Testis (tissue), 3 donors: ENCODE data around the gene POGLUT2. TPM values are rescaled to one million over a fixed set of nuclear protein-coding genes. Genes with fewer than 3 reads are reported as not detected.
A peak's percentile ranks its signal among the peaks of the same experiment; 100 is the strongest.

Source experiments
- DNase-seq: peaks from one replicate; pipeline ENCODE4 v3.0.0-alpha.2; 2019
- H3K27ac ChIP-seq, 2 donors: fragments of 200-600 bp; sonication (generic); one replicate each; pipeline ENCODE4 v1.5.1; 2019
- H3K27me3 ChIP-seq: fragments of 200-600 bp; sonication (generic); one replicate; pipeline ENCODE4 v1.5.1; 2019
- H3K36me3 ChIP-seq: fragments of 200-600 bp; sonication (generic); one replicate; pipeline ENCODE4 v1.5.1; 2017; ENCODE audit warnings: low read depth; ENCODE audit errors: missing control alignments
- H3K4me1 ChIP-seq: fragments of 200-600 bp; sonication (generic); one replicate; pipeline ENCODE4 v1.5.1; 2019
- H3K4me3 ChIP-seq, 2 donors: fragments of 200-600 bp; sonication (generic); one replicate each; pipeline ENCODE4 v1.5.1; 2017 to 2019
- H3K9me3 ChIP-seq: fragments of 200-600 bp; sonication (generic); one replicate; pipeline ENCODE4 v1.5.1; 2017
- CTCF ChIP-seq, 3 experiments: fragments of 450-650 bp in 2 of 3; fragments of 200-600 bp in 1 of 3; sonication (generic) in 1 of 3; IDR thresholded peaks; one replicate each; pipeline ENCODE4 v1.5.1; 2016 to 2019; ENCODE audit warnings: antibody characterized with exemption in 3 of 3, mild to moderate bottlenecking in 2 of 3, moderate library complexity in 1 of 3
- POLR2A ChIP-seq: fragments of 450-650 bp; IDR thresholded peaks from one replicate; pipeline ENCODE4 v1.6.1; 2017; ENCODE audit warnings: antibody characterized with exemption, mild to moderate bottlenecking, moderate library complexity
- WGBS, 2 donors: methylation state at CpG; one replicate each; pipeline ENCODE4 v1.1.5; 2018; 5-methylcytosine and 5-hydroxymethylcytosine counted together
- intact Hi-C: fragments of 100-400 bp; cut with DNase I; formaldehyde crosslinking; loops from one replicate; pipeline ENCODE4 v1.15.1; 2023; ENCODE audit warnings: low total_unique reads
- polyA plus RNA-seq: library from polyadenylated mRNA; stranded (reverse); fragments of 350-450 nt; fragmentation: Illumina TruSeq; extraction: RNeasy Lipid Tissue Mini Kit (QIAGEN cat#74804); gene quantifications from one replicate; pipeline ENCODE4 v1.2.3, GENCODE V29; 2014; ENCODE audit warnings: low read depth, low replicate concordance; ENCODE audit not compliant: insufficient read depth
- total RNA-seq, 2 donors: library from RNA; depleted of rRNA; stranded (reverse); fragments of >200 nt; gene quantifications; one replicate each; pipeline ENCODE4 v1.2.3, GENCODE V29; 2016

Gene POGLUT2
- total and polyA plus RNA-seq, 3 donors from 2014 or later = 2.5 to 4.1 (median 3.9) TPM

DNA sequence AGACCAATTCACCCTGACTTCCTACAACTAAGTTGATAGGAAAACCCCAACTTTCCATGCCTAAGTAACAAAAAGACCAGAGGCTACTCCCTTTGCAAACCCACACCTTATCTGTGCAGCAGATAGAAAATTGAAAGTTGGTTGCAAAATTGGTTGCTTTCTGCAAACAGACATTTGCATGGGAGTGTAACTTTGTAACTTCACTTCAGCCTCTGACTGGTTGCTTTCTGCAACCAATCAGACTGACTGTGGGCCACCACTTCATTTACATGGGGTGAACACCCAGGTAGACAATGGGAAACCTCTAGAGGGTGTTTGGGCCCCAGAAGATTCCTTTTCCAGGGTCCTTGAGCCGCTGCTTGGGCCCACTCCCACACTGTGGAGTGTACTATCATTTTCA lies 35.0 kb downstream of the POGLUT2 start:
- 63 to 93% methylated on average over 1 of the region's 1 CpG for WGBS, 2 donors
- peak; percentile 54 for DNase-seq
- peaks cover 11% of the 10 kb centered on the region for H3K4me1 ChIP-seq
- H3K36me3 ChIP-seq = no peaks in the 10 kb centered on the region
- no peaks in the 10 kb centered on the region for H3K9me3 ChIP-seq
- TF ChIP-seq CTCF (IDR thresholded peaks at IDR 0.05) (no peak), POLR2A (no peak)
- H3K4me3 ChIP-seq = no peak overlapping the region
- intact Hi-C loops = no loop called here
- peak overlapping the region; percentile 25 to 63 for H3K27ac ChIP-seq
- no peaks in the 10 kb centered on the region for H3K27me3 ChIP-seq

GRCh38 chr13:102761071-102761470 lies 37.7 kb downstream of the POGLUT2 start:
- Histone ChIP-seq H3K27ac (no peak overlapping the region), H3K27me3 (no peaks in the 10 kb centered on the region), H3K9me3 (no peaks in the 10 kb centered on the region), H3K36me3 (no peaks in the 10 kb centered on the region), H3K4me3 (no peak overlapping the region), H3K4me1 (peaks cover 11% of the 10 kb centered on the region)
- 66 to 75% methylated on average over 1 of the region's 1 CpG for WGBS, 2 donors
- TF ChIP-seq CTCF (IDR thresholded peaks at IDR 0.05) (no peak), POLR2A (no peak)
- intact Hi-C loops = no loop called here
- DNase-seq = no peak

DNA sequence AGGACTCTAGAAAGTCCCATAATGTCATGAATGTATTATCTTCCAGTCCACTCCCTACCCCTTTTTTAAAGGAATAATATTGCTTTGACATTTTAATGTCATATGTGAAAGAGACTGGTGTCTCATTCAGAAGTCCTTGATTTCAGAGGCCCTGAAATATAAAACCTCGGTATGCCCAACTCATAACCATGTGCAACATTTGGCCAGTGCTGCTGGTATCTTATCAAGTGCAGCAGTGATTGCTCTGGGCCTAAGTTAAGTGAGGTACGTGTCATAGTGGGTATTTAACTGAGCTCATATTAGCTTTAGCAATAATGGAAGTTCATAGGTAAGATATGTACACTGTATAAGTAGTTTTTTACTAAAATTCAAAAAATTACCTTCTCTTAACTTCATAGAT lies 39.9 kb downstream of the POGLUT2 start:
- Histone ChIP-seq H3K27ac (no peak overlapping the region), H3K4me1 (peaks cover 6% of the 10 kb centered on the region), H3K9me3 (no peaks in the 10 kb centered on the region), H3K36me3 (no peaks in the 10 kb centered on the region), H3K27me3 (no peaks in the 10 kb centered on the region), H3K4me3 (no peak overlapping the region)
- DNase-seq = no peak
- 62 to 79% methylated on average over 2 of the region's 2 CpGs for WGBS, 2 donors
- intact Hi-C loops = no loop called here
- TF ChIP-seq POLR2A (no peak), CTCF (IDR thresholded peaks at IDR 0.05) (no peak)

GRCh38 chr13:102757006-102757405 lies 41.8 kb downstream of the POGLUT2 start:
- no peak for DNase-seq
- intact Hi-C loops = no loop called here
- WGBS, 2 donors = 93 to 100% methylated on average over 1 of the region's 1 CpG

More at GRCh38 chr13:102757006-102757405, 41.8 kb downstream of the POGLUT2 start:
- no peak for TF ChIP-seq CTCF (IDR thresholded peaks at IDR 0.05)
- H3K27me3 ChIP-seq = no peaks in the 10 kb centered on the region
- no peaks in the 10 kb centered on the region for H3K4me1 ChIP-seq
- H3K4me3 ChIP-seq = no peak overlapping the region
- H3K36me3 ChIP-seq = no peaks in the 10 kb centered on the region
- no peak overlapping the region for H3K27ac ChIP-seq
- H3K9me3 ChIP-seq = no peaks in the 10 kb centered on the region
